ENCODE measurements around the gene USP10.

DNA sequence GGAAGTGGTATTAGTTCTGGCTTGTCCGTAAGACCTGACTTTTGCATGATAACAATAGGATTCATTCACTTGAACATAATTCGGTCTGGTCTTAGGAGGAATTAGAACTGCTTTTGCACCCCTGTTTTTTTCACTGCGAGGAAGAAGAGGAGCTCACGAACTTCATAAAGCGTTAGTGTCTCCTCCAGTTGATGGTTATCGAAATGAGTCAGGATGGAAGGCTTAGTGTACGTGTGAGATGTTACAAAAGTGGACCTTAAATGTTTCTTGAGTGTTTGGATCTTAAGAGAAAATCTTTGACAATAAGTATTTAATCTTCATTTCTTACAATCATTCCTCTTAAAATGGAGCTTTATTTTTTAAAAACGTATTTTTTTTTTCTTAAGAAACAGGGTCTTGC, 52.8 kb downstream of the USP10 start:
- TF ChIP-seq, protein P1, sequence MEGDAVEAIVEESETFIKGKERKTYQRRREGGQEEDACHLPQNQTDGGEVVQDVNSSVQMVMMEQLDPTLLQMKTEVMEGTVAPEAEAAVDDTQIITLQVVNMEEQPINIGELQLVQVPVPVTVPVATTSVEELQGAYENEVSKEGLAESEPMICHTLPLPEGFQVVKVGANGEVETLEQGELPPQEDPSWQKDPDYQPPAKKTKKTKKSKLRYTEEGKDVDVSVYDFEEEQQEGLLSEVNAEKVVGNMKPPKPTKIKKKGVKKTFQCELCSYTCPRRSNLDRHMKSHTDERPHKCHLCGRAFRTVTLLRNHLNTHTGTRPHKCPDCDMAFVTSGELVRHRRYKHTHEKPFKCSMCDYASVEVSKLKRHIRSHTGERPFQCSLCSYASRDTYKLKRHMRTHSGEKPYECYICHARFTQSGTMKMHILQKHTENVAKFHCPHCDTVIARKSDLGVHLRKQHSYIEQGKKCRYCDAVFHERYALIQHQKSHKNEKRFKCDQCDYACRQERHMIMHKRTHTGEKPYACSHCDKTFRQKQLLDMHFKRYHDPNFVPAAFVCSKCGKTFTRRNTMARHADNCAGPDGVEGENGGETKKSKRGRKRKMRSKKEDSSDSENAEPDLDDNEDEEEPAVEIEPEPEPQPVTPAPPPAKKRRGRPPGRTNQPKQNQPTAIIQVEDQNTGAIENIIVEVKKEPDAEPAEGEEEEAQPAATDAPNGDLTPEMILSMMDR (conservative IDR thresholded peaks at IDR 0.05 in 1 of 2, IDR thresholded peaks at IDR 0.05 in 1 of 2; ENCODE audit: extremely low read depth in 1 of 2, insufficient read depth in 1 of 2, low read depth in 1 of 2, low read length in 2 of 2): no peak
- TF ChIP-seq EZH2 (IDR thresholded peaks at IDR 0.05; ENCODE audit: borderline replicate concordance, low read length): no peak

All from mammary epithelial cell (primary cell).